Panc1 (cell line): Measurements from ENCODE around the gene OR10G2. TPM values are rescaled to one million over a fixed set of nuclear protein-coding genes. Genes with fewer than 3 reads are reported as not detected.

Experiments used
- ATAC-seq: fragments of 200-7000 bp; cut with Tn5 transposase; 2 replicates; pipeline ENCODE4 v1.9.1; 2020; ENCODE audit warnings: mild to moderate bottlenecking, moderate library complexity
- Bru-seq: library from RNA; stranded (reverse); fragments of 400-500 nt; gene quantifications from one replicate; lab custom pipeline; 2021; lab: Mats Ljungman, UMichigan
- BruChase-seq, 2 experiments: library from RNA; stranded (reverse); fragments of 400-500 nt; gene quantifications; one replicate each; lab custom pipeline; 2021; lab: Mats Ljungman, UMichigan
- BruUV-seq: library from RNA; stranded (reverse); fragments of 400-500 nt; replicated peaks from 2 replicates; lab custom pipeline; 2021; lab: Mats Ljungman, UMichigan
- CTCF ChIA-PET: fragments of 300-600 bp; sonication (Branson Sonifier 250); formaldehyde crosslinking; loops from one replicate; lab custom pipeline; 2022; ENCODE audit warnings: antibody characterized with exemption; lab: Charles Lee
- POLR2A ChIA-PET: fragments of 300-600 bp; sonication (Branson Sonifier 250); formaldehyde crosslinking; loops from one replicate; lab custom pipeline; 2022; ENCODE audit warnings: antibody characterized with exemption; lab: Charles Lee
- DNase-seq: peaks from one replicate; pipeline ENCODE4 v3.0.0-alpha.2; 2010; ENCODE audit warnings: low read depth, low spot score
- H3K27ac ChIP-seq: 2 replicates; pipeline ENCODE4 v1.5.1; 2011; ENCODE audit warnings: mild to moderate bottlenecking, low read length, inconsistent platforms
- H3K27me3 ChIP-seq: fragments of 200-500 bp; sonication (Bioruptor generic); 2 replicates; pipeline ENCODE4 v1.6.0; 2014; ENCODE audit warnings: low read length, inconsistent platforms; ENCODE audit not compliant: control insufficient read depth, insufficient read depth
- H3K36me3 ChIP-seq: fragments of 200-500 bp; sonication (Bioruptor generic); 2 replicates; pipeline ENCODE4 v1.5.1; 2014; ENCODE audit warnings: inconsistent platforms, mild to moderate bottlenecking, low read length, moderate library complexity; ENCODE audit not compliant: control insufficient read depth, insufficient read depth
- H3K4me1 ChIP-seq: 2 replicates; pipeline ENCODE4 v1.5.1; 2011; ENCODE audit warnings: inconsistent platforms, mild to moderate bottlenecking, low read length, moderate library complexity; ENCODE audit not compliant: control insufficient read depth, insufficient read depth
- H3K4me3 ChIP-seq, 2 experiments: 2 replicates each; pipeline ENCODE4 v1.5.1; 2011 to 2012; ENCODE audit warnings: low read depth in 2 of 2, low read length in 2 of 2, mild to moderate bottlenecking in 2 of 2, inconsistent platforms in 1 of 2, moderate library complexity in 1 of 2
- H3K9me3 ChIP-seq: fragments of 200-500 bp; sonication (Bioruptor generic); 2 replicates; pipeline ENCODE4 v1.5.1; 2014; ENCODE audit warnings: low read depth, mild to moderate bottlenecking, inconsistent platforms, low read length, moderate library complexity; ENCODE audit not compliant: control insufficient read depth, insufficient read depth
- POLR2AphosphoS5 ChIP-seq: IDR thresholded peaks from 2 replicates; pipeline ENCODE4 v1.6.1; 2012; ENCODE audit warnings: mild to moderate bottlenecking, low read depth, low read length, moderate library complexity
- SIN3A ChIP-seq: IDR thresholded peaks from 2 replicates; pipeline ENCODE4 v1.6.1; 2012; ENCODE audit warnings: low read depth, mild to moderate bottlenecking, low read length, moderate library complexity, borderline replicate concordance; ENCODE audit not compliant: insufficient read depth
- TCF7L2 ChIP-seq: IDR thresholded peaks from 2 replicates; pipeline ENCODE4 v1.6.1; 2011; ENCODE audit warnings: mild to moderate bottlenecking, low read depth, low read length, inconsistent platforms
- in situ Hi-C: cut with HindIII; loops from 2 replicates; pipeline ENCODE4 v1.10.0; 2016; ENCODE audit warnings: low sequenced_read_pairs, low pct_unique_long_range_greater_than_20kb
- intact Hi-C: fragments of 100-400 bp; cut with micrococcal nuclease; formaldehyde crosslinking; loops from one replicate; pipeline ENCODE4 v1.10.0; 2022; ENCODE audit not compliant: unreplicated experiment
- long read RNA-seq: library from polyadenylated mRNA; unstranded; transcript quantifications from one replicate; pipeline ENCODE4 v2.0.0, GENCODE V29; 2021; ENCODE audit not compliant: unreplicated experiment
- polyA plus RNA-seq: library from polyadenylated mRNA; unstranded; fragments of >200 nt; gene quantifications from one replicate; pipeline ENCODE4 v1.2.1, GENCODE V29; 2012; ENCODE audit warnings: missing spikeins; ENCODE audit not compliant: insufficient read length
- total RNA-seq: library from RNA; stranded (reverse); gene quantifications from one replicate; pipeline ENCODE4 v1.2.1, GENCODE V29; 2021; ENCODE audit not compliant: unreplicated experiment
- TF ChIP-seq, protein P1 (sequence below), 2 experiments: IDR thresholded peaks; 2 replicates each; pipeline ENCODE4 v1.6.1; 2011 to 2012; ENCODE audit warnings: low read depth in 2 of 2, control low read depth in 1 of 2, low read length in 1 of 2, mild to moderate bottlenecking in 1 of 2, moderate library complexity in 1 of 2; ENCODE audit not compliant: insufficient read depth in 1 of 2
- TF ChIP-seq, protein P2 (sequence below): fragments of 450-650 bp; IDR thresholded peaks from 2 replicates; pipeline ENCODE4 v1.5.1; 2017; ENCODE audit warnings: mild to moderate bottlenecking

The OR10G2 gene, protein sequence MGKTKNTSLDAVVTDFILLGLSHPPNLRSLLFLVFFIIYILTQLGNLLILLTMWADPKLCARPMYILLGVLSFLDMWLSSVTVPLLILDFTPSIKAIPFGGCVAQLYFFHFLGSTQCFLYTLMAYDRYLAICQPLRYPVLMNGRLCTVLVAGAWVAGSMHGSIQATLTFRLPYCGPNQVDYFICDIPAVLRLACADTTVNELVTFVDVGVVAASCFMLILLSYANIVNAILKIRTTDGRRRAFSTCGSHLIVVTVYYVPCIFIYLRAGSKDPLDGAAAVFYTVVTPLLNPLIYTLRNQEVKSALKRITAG
- total RNA-seq (not detected), Bru-seq, nascent RNA (not detected), BruChase-seq, experiment 1, labeled RNA remaining after a 2-hour chase (not detected), BruChase-seq, experiment 2, labeled RNA remaining after a 6-hour chase (not detected)
- polyA plus RNA-seq: not detected
- long read RNA-seq: 0 reads

DNA sequence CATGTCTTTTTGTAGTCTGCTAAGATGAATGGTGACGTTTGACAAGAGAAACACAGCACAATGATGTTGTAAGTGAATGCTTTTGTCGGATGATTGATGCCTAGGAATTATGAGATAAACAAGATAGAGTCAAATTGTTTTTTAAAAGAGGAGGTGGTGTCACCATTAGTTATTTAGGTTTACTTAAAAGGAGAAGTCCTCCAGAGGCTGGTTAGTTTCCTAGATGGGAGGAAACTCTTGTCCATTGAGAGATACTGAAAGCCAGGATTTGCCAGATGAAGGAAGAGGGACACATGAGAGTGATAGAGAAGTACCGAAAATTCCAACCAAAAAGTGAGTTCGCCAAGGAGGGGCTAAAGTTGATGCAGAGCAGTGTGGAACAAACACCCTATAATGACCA lies at the start of gene OR10G2:
TSS of gene OR10G2 (minus strand) at position 101 of the 400 bp plus-strand sequence. CDS start at position 3, 98 bp downstream.
- no peak for ATAC-seq
- H3K27ac ChIP-seq: no peak within 1 kb of the TSS
- intact Hi-C loops: no loop called here
- ChIA-PET POLR2A (no interaction called here), CTCF (no interaction called here)
- no peaks in the 10 kb centered on the region for H3K27me3 ChIP-seq
- no peak for DNase-seq
- in situ Hi-C loops: no loop called here
- H3K9me3 ChIP-seq: no peaks in the 10 kb centered on the region
- H3K36me3 ChIP-seq: no peaks in the 10 kb centered on the region
- no TSS peak for BruUV-seq
- H3K4me1 ChIP-seq: no peaks in the 10 kb centered on the region
- no peak within 1 kb of the TSS for H3K4me3 ChIP-seq
- TF ChIP-seq, protein P1, sequence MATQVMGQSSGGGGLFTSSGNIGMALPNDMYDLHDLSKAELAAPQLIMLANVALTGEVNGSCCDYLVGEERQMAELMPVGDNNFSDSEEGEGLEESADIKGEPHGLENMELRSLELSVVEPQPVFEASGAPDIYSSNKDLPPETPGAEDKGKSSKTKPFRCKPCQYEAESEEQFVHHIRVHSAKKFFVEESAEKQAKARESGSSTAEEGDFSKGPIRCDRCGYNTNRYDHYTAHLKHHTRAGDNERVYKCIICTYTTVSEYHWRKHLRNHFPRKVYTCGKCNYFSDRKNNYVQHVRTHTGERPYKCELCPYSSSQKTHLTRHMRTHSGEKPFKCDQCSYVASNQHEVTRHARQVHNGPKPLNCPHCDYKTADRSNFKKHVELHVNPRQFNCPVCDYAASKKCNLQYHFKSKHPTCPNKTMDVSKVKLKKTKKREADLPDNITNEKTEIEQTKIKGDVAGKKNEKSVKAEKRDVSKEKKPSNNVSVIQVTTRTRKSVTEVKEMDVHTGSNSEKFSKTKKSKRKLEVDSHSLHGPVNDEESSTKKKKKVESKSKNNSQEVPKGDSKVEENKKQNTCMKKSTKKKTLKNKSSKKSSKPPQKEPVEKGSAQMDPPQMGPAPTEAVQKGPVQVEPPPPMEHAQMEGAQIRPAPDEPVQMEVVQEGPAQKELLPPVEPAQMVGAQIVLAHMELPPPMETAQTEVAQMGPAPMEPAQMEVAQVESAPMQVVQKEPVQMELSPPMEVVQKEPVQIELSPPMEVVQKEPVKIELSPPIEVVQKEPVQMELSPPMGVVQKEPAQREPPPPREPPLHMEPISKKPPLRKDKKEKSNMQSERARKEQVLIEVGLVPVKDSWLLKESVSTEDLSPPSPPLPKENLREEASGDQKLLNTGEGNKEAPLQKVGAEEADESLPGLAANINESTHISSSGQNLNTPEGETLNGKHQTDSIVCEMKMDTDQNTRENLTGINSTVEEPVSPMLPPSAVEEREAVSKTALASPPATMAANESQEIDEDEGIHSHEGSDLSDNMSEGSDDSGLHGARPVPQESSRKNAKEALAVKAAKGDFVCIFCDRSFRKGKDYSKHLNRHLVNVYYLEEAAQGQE (IDR thresholded peaks at IDR 0.05; ENCODE audit: insufficient read depth in 1 of 2, low read depth in 2 of 2, low read length in 1 of 2): no peak
- TF ChIP-seq SIN3A: no peak
- TF ChIP-seq, protein P2, sequence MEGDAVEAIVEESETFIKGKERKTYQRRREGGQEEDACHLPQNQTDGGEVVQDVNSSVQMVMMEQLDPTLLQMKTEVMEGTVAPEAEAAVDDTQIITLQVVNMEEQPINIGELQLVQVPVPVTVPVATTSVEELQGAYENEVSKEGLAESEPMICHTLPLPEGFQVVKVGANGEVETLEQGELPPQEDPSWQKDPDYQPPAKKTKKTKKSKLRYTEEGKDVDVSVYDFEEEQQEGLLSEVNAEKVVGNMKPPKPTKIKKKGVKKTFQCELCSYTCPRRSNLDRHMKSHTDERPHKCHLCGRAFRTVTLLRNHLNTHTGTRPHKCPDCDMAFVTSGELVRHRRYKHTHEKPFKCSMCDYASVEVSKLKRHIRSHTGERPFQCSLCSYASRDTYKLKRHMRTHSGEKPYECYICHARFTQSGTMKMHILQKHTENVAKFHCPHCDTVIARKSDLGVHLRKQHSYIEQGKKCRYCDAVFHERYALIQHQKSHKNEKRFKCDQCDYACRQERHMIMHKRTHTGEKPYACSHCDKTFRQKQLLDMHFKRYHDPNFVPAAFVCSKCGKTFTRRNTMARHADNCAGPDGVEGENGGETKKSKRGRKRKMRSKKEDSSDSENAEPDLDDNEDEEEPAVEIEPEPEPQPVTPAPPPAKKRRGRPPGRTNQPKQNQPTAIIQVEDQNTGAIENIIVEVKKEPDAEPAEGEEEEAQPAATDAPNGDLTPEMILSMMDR: no peak
- no peak for TF ChIP-seq POLR2AphosphoS5
- no peak for TF ChIP-seq TCF7L2

DNA sequence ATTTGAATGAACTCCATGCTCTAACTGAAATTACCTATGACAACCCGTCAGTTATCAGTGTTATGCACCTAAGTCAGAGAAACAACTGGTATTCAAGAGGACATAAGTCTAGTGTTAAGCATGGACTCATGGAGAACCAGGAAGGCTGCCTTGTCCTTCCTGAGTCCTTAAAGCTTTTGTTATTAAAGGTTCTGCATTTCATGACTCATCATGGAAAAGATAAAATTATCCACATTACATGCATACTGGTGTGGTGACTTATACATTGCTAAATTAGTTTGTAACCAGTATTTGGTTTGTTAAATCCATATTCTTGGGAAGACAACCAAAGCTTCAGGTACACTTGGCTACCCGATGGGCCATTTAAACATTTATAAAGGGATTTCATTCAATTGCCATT lies 45.3 kb upstream of the OR10G2 start:
- no TSS peak for BruUV-seq
- Histone ChIP-seq H3K4me1 (no peaks in the 10 kb centered on the region), H3K36me3 (no peaks in the 10 kb centered on the region), H3K27me3 (0 out of 2 replicates have a peak, but pooled peaks cover 2% of the 10 kb centered on the region), H3K9me3 (no peaks in the 10 kb centered on the region), H3K4me3 (no peak overlapping the region), H3K27ac (no peak overlapping the region)
- intact Hi-C loops: no loop called here
- DNase-seq: no peak
- CTCF ChIA-PET: no interaction called here
- no peak for ATAC-seq
- TF ChIP-seq POLR2AphosphoS5 (no peak), SIN3A (no peak), TCF7L2 (no peak)
- TF ChIP-seq, protein P2: no peak
- TF ChIP-seq, protein P1 (IDR thresholded peaks at IDR 0.05; ENCODE audit: insufficient read depth in 1 of 2, low read depth in 2 of 2, low read length in 1 of 2): no peak
- in situ Hi-C loops: no loop called here
- POLR2A ChIA-PET: no interaction called here
